Activated gamma-delta T cell (primary cell): ENCODE results near the gene TMCO2.

Experiments
- DNase-seq: peaks from one replicate; lab custom pipeline; 2025; lab: John Stamatoyannopoulos, UW

Gene TMCO2

GRCh38 chr1:40257688-40258444 is 10.1 kb downstream of the TMCO2 start, which contains the start of gene ZMPSTE24:
ZMPSTE24 (plus strand) TSS chr1:40258236; CDS start chr1:40258272, 36 bp downstream.
- peak; percentile 81 for DNase-seq

- no peak for DNase-seq
These were observed 10.7 kb downstream of the TMCO2 start for GRCh38 chr1:40258445-40258769.

GRCh38 chr1:40264354-40264781 is 16.6 kb downstream of the TMCO2 start:
- DNase-seq, result no peak

- DNase-seq, result no peak
These were observed 17.6 kb downstream of the TMCO2 start for GRCh38 chr1:40265298-40265697.

GRCh38 chr1:40265919-40266318 is 18.2 kb downstream of the TMCO2 start:
- DNase-seq, result no peak

GRCh38 chr1:40266786-40267535 is 19.2 kb downstream of the TMCO2 start:
- DNase-seq, result no peak

GRCh38 chr1:40267767-40268187 is 20.0 kb downstream of the TMCO2 start:
- DNase-seq, result no peak

- DNase-seq, result no peak
These were observed 20.5 kb downstream of the TMCO2 start for GRCh38 chr1:40268211-40268610.

- DNase-seq, result no peak
These were observed 22.6 kb downstream of the TMCO2 start for GRCh38 chr1:40270152-40270834.

- DNase-seq, result no peak
These were observed 25.0 kb downstream of the TMCO2 start for GRCh38 chr1:40272653-40273213.

GRCh38 chr1:40273547-40274166 is 25.9 kb downstream of the TMCO2 start:
- DNase-seq, result no peak

- DNase-seq, result no peak
These were observed 26.6 kb downstream of the TMCO2 start for GRCh38 chr1:40274331-40274730.

- DNase-seq, result no peak
These were observed 28.4 kb downstream of the TMCO2 start for GRCh38 chr1:40276122-40276521.

GRCh38 chr1:40281853-40282252 is 34.1 kb downstream of the TMCO2 start:
- DNase-seq, result no peak

GRCh38 chr1:40291293-40291692 is 43.6 kb downstream of the TMCO2 start:
- DNase-seq, result no peak

GRCh38 chr1:40299366-40300248 is 51.9 kb downstream of the TMCO2 start:
- no peak for DNase-seq

GRCh38 chr1:40300249-40300567 is 52.5 kb downstream of the TMCO2 start:
- no peak for DNase-seq

GRCh38 chr1:40300651-40301050 is 52.9 kb downstream of the TMCO2 start:
- no peak for DNase-seq

GRCh38 chr1:40301066-40301465 is 53.3 kb downstream of the TMCO2 start:
- no peak for DNase-seq
